Psoas muscle (tissue), 8 donors: ENCODE results near the gene CNGB1. TPM values are rescaled to one million over a fixed set of nuclear protein-coding genes. Genes with fewer than 3 reads are reported as not detected.

Experiments
- ATAC-seq, 4 donors: fragments of 200-7000 bp; cut with Tn5 transposase; one replicate each; pipeline ENCODE4 v1.9.1; 2020; ENCODE audit warnings: moderate library complexity in 3 of 4, mild to moderate bottlenecking in 2 of 4
- DNase-seq, 2 donors: peaks; one replicate each; pipeline ENCODE4 v3.0.0-alpha.2; 2020
- H3K27ac ChIP-seq: fragments of 200-600 bp; one replicate; pipeline ENCODE4 v1.8.0; 2022
- H3K27me3 ChIP-seq, 3 donors: fragments of 200-600 bp in 1 of 3; one replicate each; pipeline versions ENCODE4 v1.6.1 to v1.8.0; 2013 to 2022; ENCODE audit warnings: low read length in 2 of 3, mild to moderate bottlenecking in 2 of 3, moderate library complexity in 1 of 3; ENCODE audit not compliant: insufficient read depth in 3 of 3
- H3K36me3 ChIP-seq, 2 donors: fragments of 200-600 bp in 1 of 2; one replicate each; pipeline versions ENCODE4 v1.6.1 to v1.8.0; 2013 to 2022; ENCODE audit warnings: low read depth in 1 of 2, mild to moderate bottlenecking in 1 of 2, moderate library complexity in 1 of 2; ENCODE audit not compliant: insufficient read depth in 1 of 2
- H3K4me1 ChIP-seq: fragments of 200-600 bp; one replicate; pipeline ENCODE4 v1.8.0; 2022
- H3K4me3 ChIP-seq: fragments of 200-600 bp; one replicate; pipeline ENCODE4 v1.8.0; 2022; ENCODE audit warnings: mild to moderate bottlenecking
- H3K9me3 ChIP-seq: fragments of 200-600 bp; one replicate; pipeline ENCODE4 v1.8.0; 2022
- CTCF ChIP-seq: fragments of 200-600 bp; IDR thresholded peaks from one replicate; pipeline ENCODE4 v1.8.0; 2022; ENCODE audit warnings: antibody characterized with exemption
- WGBS, 3 donors: extraction: QIAGEN DNeasy Blood & Tissue Kit; methylation state at CpG; one replicate each; pipeline versions ENCODE4 v1.1.6 to v1.1.7; 2013; 5-methylcytosine and 5-hydroxymethylcytosine counted together
- intact Hi-C, 2 donors: fragments of 100-400 bp; cut with DNase I; formaldehyde crosslinking; loops; one replicate each; pipeline versions ENCODE4 v1.11.0 to v1.14.2; 2022
- polyA plus RNA-seq, 3 donors: library from polyadenylated mRNA; stranded (reverse); fragments of 200-250 nt; gene quantifications; one replicate each; pipeline ENCODE4 v1.2.3, GENCODE V29; 2013
- total RNA-seq, 4 donors: library from RNA; stranded (reverse); fragmentation: NEBNext Ultra II Directional in 2 of 4; extraction: Animal tissue kit (Norgen Biotek cat#: 25700) in 2 of 4; gene quantifications; one replicate each; pipeline versions ENCODE4 v1.2.1 to v1.2.4, GENCODE V29; 2021 to 2023
- donor health status: healthy with polysubstance abuse.
- donor health status: DM: no; HTN: no; CAD: no; lungs with moderate emphysema.
- donor health status: Bipolar disorder and iron deficiency.
- donor health status: healthy.
- donor health status: DM: yes; HTN: yes; CAD: no.
- donor health status: DM: no; HTN: no; CAD: no.
- donor health status: DM: no; HTN: no; CAD: no.
- donor health status: DM: yes; HTN: yes; CAD: no.

CNGB1 gene
- total and polyA plus RNA-seq, 7 donors = not detected

GRCh38 chr16:58013201-58013956 is 42.5 kb upstream of the CNGB1 start:
- no peak for ATAC-seq
- Histone ChIP-seq H3K36me3 (peaks cover 2 to 64% of the 10 kb centered on the region in 2 donors), H3K27me3 (no peaks in the 10 kb centered on the region), H3K4me3 (no peak overlapping the region), H3K27ac (no peak overlapping the region), H3K9me3 (no peaks in the 10 kb centered on the region), H3K4me1 (no peaks in the 10 kb centered on the region)
- intact Hi-C loops = no loop called here
- TF ChIP-seq CTCF = no peak
- no peak for DNase-seq
- 89 to 93% (median 92%) methylated on average over 9 of the region's 9 CpGs for WGBS, 3 donors

GRCh38 chr16:58012481-58012880 is 41.6 kb upstream of the CNGB1 start:
- DNase-seq (peak in 1 of 2 donors; percentile 21), ATAC-seq (no peak)
- Histone ChIP-seq H3K27me3 (no peaks in the 10 kb centered on the region), H3K27ac (no peak overlapping the region), H3K36me3 (peaks cover 2 to 55% of the 10 kb centered on the region in 2 donors), H3K4me3 (no peak overlapping the region), H3K4me1 (no peaks in the 10 kb centered on the region), H3K9me3 (no peaks in the 10 kb centered on the region)
- intact Hi-C loops = no loop called here
- WGBS, 3 donors = 78 to 86% (median 85%) methylated on average over 9 of the region's 9 CpGs
- TF ChIP-seq CTCF = no peak

- DNase-seq = no peak
- intact Hi-C loops = no loop called here
- no peak for ATAC-seq
- Histone ChIP-seq H3K27me3 (no peaks in the 10 kb centered on the region), H3K27ac (no peak overlapping the region), H3K4me1 (no peaks in the 10 kb centered on the region), H3K36me3 (peaks cover 2 to 47% of the 10 kb centered on the region in 2 donors), H3K4me3 (no peak overlapping the region), H3K9me3 (no peaks in the 10 kb centered on the region)
- no peak for TF ChIP-seq CTCF
- WGBS, 3 donors = 86 to 94% (median 87%) methylated on average over 3 of the region's 3 CpGs
Measured at GRCh38 chr16:58011652-58012051, 40.7 kb upstream of the CNGB1 start.

- 74 to 80% (median 79%) methylated on average over 3 of the region's 3 CpGs for WGBS, 3 donors
- no peak for DNase-seq
- H3K36me3 ChIP-seq = peaks cover 2 to 49% of the 10 kb centered on the region in 2 donors
Measured at GRCh38 chr16:58010886-58011285, 40.0 kb upstream of the CNGB1 start.

More at GRCh38 chr16:58010886-58011285, 40.0 kb upstream of the CNGB1 start:
- Histone ChIP-seq H3K9me3 (no peaks in the 10 kb centered on the region), H3K4me3 (no peak overlapping the region), H3K27me3 (no peaks in the 10 kb centered on the region), H3K4me1 (no peaks in the 10 kb centered on the region), H3K27ac (no peak overlapping the region)
- TF ChIP-seq CTCF = no peak
- no peak for ATAC-seq
- intact Hi-C loops = no loop called here
